ENCODE measurements around the gene TIMM29. TPM values are rescaled to one million over a fixed set of nuclear protein-coding genes. Genes with fewer than 3 reads are reported as not detected.

Gene TIMM29
- 62.4 TPM for polyA plus RNA-seq (2012; ENCODE audit: insufficient read depth, insufficient read length, low read depth)

DNA sequence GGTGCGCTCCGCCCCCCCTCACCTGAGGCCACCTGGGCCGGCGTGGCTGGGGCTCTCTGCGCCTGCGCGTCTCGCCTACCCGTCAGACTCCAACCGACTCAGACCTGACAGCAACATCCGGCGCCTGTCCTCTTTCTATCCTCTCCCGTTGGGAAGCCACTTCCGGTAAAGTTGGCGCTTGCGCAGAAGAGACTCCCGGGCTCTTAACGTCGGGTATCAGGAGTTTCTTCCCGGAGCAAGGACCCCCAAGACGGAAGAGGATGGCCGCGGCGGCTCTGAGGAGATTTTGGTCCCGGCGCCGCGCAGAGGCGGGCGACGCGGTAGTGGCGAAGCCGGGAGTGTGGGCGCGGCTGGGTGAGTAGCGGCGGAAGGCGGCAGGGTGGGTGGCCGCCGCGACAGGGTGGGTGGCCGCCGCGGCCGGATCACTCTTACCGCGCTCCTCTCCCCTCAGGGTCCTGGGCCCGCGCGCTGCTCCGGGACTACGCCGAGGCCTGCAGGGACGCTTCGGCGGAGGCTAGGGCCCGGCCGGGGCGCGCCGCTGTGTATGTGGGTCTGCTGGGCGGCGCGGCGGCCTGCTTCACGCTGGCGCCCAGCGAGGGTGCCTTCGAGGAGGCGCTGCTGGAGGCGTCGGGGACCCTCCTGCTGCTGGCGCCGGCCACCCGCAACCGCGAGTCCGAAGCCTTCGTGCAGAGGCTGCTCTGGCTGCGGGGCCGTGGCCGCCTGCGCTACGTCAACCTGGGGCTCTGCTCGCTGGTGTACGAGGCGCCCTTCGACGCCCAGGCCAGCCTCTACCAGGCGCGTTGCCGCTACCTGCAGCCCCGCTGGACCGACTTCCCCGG, at the start of gene TIMM29, which contains the start of gene YIPF2:
Gene TIMM29, plus strand, starts transcription at position 249 of the 839 bp plus-strand sequence. Its CDS starts 12 bp downstream, at position 261.
Gene YIPF2, minus strand, starts transcription at position 77 of the 839 bp plus-strand sequence. CDS start 229 bp downstream, outside the sequence.
- no peaks in the 10 kb centered on the region for H3K27me3 ChIP-seq
- peak; percentile 97 for DNase-seq
- H3K4me3 ChIP-seq (ENCODE audit: low read depth, low read length) = peak within 1 kb of the TSS; percentile 88
- no peaks in the 10 kb centered on the region for H3K4me1 ChIP-seq
- TF ChIP-seq CTCF (IDR thresholded peaks at IDR 0.05; ENCODE audit: low read depth, low read length) = no peak
- no peaks in the 10 kb centered on the region for H3K9me3 ChIP-seq
- H3K36me3 ChIP-seq = peaks cover 22% of the 10 kb centered on the region

DNA sequence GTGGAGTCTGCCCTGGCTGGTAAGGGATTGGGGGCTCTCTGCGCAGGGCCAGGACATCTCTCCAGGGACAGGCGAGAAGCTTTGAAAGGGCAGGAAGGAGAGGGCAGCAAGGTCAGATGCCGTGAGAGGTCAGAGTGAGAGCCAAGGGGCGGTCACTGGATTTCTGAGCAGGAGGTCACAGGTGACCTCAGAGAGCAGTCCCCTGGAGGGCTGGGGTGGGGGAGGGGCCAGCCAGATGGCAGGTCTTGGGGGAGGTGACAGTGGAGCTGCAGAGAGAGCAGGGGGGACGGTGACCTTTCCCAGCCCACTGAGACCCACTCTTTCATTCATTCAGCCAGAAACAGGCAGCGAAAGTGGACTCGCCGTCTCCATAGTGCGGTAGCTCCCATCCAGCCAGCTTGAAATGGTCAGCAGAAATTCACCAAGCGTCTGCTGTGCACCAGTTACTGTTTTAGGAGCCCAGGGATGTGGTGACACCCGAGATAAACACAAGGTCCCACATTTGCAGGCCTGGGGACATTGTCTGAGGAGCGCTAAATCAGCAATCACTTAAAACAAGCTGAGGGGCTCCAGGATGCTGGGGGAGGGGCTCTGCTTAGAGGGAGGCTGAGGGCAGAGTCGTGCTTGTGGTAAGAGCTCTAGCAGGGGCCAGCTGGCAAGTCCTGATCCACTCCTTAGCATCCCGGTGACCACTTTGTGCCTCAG, 47.1 kb upstream of the TIMM29 start:
- Histone ChIP-seq H3K4me3 (ENCODE audit: low read depth, low read length) (no peak overlapping the region), H3K9me3 (no peaks in the 10 kb centered on the region), H3K4me1 (peaks cover 4% of the 10 kb centered on the region; the same call in 1 of the 2 replicates), H3K36me3 (peaks cover 5% of the 10 kb centered on the region; the same call in 1 of the 2 replicates), H3K27me3 (no peaks in the 10 kb centered on the region)
- no peak for DNase-seq
- TF ChIP-seq CTCF (IDR thresholded peaks at IDR 0.05; ENCODE audit: low read depth, low read length) = no peak

DNA sequence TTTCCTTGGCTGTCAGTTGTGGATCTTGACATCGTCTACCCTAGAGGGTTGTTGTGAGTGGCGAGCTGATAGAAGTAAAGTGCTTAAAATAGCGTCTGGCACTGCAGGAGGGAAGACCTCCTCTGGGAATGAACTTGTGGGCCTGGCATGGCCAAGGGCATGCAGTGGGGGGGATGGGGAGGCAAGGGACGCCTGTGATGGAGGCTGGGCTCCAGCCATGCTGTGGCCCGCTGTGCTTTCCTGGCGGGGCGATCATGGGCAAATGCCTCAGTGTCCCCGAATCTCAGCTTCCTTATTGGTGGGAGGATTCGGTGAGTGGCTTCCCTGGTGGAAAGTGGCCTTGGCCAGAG, 46.5 kb upstream of the TIMM29 start:
- Histone ChIP-seq H3K4me3 (ENCODE audit: low read depth, low read length) (no peak overlapping the region), H3K9me3 (no peaks in the 10 kb centered on the region), H3K36me3 (peaks cover 5% of the 10 kb centered on the region; the same call in 1 of the 2 replicates), H3K4me1 (peaks cover 4% of the 10 kb centered on the region; the same call in 1 of the 2 replicates), H3K27me3 (no peaks in the 10 kb centered on the region)
- no peak for TF ChIP-seq CTCF (IDR thresholded peaks at IDR 0.05; ENCODE audit: low read depth, low read length)
- peak; percentile 42 for DNase-seq

DNA sequence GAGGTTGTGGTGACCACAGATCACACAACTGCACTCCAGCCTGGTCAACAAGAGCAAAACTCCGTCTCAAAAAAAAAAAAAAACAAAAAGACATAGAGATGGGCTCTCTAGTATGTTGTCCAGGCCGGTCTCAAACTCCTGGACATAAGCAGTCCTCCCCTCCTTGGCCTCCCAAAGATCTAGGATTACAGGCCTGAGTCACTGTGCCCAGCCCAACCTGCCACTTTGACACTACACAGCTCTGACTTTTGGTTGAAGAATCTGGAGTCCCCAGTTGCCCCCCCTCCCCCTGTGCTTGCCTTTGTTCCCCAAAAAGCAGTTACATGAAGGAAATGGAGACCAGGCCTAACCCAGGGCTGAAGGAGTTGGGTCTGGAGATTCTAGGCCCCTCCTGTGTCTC, 44.3 kb upstream of the TIMM29 start:
- Histone ChIP-seq H3K4me1 (peaks cover 4% of the 10 kb centered on the region; the same call in 1 of the 2 replicates), H3K9me3 (no peaks in the 10 kb centered on the region), H3K36me3 (peaks cover 5% of the 10 kb centered on the region; the same call in 1 of the 2 replicates), H3K27me3 (no peaks in the 10 kb centered on the region), H3K4me3 (ENCODE audit: low read depth, low read length) (no peak overlapping the region)
- TF ChIP-seq CTCF (IDR thresholded peaks at IDR 0.05; ENCODE audit: low read depth, low read length) = no peak
- DNase-seq = no peak

DNA sequence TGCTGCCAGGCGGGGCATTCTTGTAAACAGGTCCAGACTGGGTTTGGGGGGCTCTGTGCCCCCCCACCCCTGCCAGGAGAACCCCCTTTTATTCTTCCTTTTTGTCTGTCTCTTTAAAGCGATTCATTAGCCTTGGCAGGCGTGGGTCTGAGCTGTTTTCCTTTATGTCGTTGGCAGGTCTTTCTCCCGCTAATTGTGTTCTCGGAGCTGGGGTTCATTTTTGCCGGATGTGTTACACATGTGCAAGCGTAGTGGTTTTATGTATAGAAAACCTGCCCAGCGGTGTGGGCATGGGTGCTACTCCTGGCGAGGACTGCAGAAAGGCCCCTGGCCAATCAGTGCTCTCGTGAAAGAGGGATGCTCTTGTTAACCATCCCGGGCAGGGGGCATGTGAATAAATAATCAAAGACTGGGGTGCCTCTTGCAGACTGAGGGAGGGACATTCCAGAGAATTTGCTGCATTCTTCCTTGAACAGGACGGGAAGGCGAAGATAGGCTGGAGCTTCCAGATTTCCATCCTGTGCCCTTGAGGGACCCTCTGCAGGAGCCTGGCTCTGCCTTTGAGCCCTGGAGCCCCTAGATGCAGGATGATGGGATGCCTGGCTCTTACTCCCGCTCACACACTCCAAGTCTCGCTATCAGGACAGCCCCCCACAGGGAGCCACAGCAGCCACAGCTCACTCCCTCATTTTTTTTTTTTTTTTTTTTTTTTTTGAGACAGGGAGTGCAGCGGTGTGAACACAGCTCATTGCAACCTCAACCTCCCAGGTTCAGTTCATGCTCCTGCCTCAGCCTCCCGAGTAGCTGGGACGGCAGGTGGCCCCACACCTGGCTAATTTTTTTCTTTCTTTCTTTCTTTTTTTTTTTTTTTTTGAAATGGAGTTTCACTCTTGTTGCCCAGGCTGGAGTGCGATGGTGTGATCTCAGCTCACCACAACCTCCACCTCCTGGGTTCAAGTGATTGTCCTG, 43.1 kb upstream of the TIMM29 start:
- H3K9me3 ChIP-seq = no peaks in the 10 kb centered on the region
- H3K4me3 ChIP-seq (ENCODE audit: low read depth, low read length) = no peak overlapping the region
- no peak for DNase-seq
- no peaks in the 10 kb centered on the region for H3K27me3 ChIP-seq
- TF ChIP-seq CTCF (IDR thresholded peaks at IDR 0.05; ENCODE audit: low read depth, low read length) = no peak
- H3K36me3 ChIP-seq = no peaks in the 10 kb centered on the region
- peaks cover 4% of the 10 kb centered on the region; the same call in 1 of the 2 replicates for H3K4me1 ChIP-seq
